Thoracic aorta (tissue), 2 donors: Measurements from ENCODE around the gene SNX30. TPM values are rescaled to one million over a fixed set of nuclear protein-coding genes. Genes with fewer than 3 reads are reported as not detected.

Experiments
- ATAC-seq: fragments of 150-250 bp; one replicate; pipeline ENCODE4 v1.8.0; 2017; ENCODE audit warnings: low read depth; ENCODE audit not compliant: insufficient number of reproducible peaks, low FRiP score
- DNase-seq: peaks from one replicate; pipeline ENCODE4 v3.0.0-alpha.2; 2020; ENCODE audit warnings: low spot score
- H3K27ac ChIP-seq, 2 donors: fragments of 200-600 bp; sonication (generic); 1 replicate in 1 of 2; 2 replicates in 1 of 2; pipeline ENCODE4 v1.5.1; 2016; ENCODE audit warnings: mild to moderate bottlenecking in 2 of 2, moderate library complexity in 2 of 2
- H3K27me3 ChIP-seq: fragments of 200-600 bp; sonication (generic); replicated peaks from 2 replicates; pipeline ENCODE4 v1.6.0; 2016; ENCODE audit warnings: mild to moderate bottlenecking; ENCODE audit not compliant: insufficient read depth
- H3K36me3 ChIP-seq: fragments of 200-600 bp; sonication (generic); one replicate; pipeline ENCODE4 v1.5.1; 2016
- H3K4me1 ChIP-seq, 2 donors: fragments of 200-600 bp; sonication (generic); 1 replicate in 1 of 2; 2 replicates in 1 of 2; pipeline versions ENCODE4 v1.5.1 to v1.6.0; 2016; ENCODE audit warnings: low read depth in 2 of 2, mild to moderate bottlenecking in 1 of 2; ENCODE audit not compliant: control insufficient read depth in 1 of 2
- H3K4me3 ChIP-seq: fragments of 200-600 bp; sonication (generic); 2 replicates; pipeline ENCODE4 v1.5.1; 2016; ENCODE audit warnings: mild to moderate bottlenecking
- H3K9me3 ChIP-seq: fragments of 200-600 bp; sonication (generic); 2 replicates; pipeline ENCODE4 v1.5.1; 2016
- total RNA-seq, 2 donors: library from RNA; depleted of rRNA; stranded (reverse); fragments of >200 nt; gene quantifications; one replicate each; pipeline versions ENCODE4 v1.1.0 to v1.2.3, GENCODE V29; 2016
- TF ChIP-seq, protein P1 (sequence below): fragments of 200-600 bp; sonication (generic); IDR thresholded peaks from one replicate; pipeline ENCODE4 v1.5.1; 2019; ENCODE audit warnings: antibody characterized with exemption

SNX30 gene
- total RNA-seq, 2 donors from 2014 or later: 11.2 to 36.3 TPM

- ATAC-seq (no peak), DNase-seq (no peak)
- H3K27ac ChIP-seq: peak overlapping the region; percentile 43 to 64
- TF ChIP-seq, protein P1, sequence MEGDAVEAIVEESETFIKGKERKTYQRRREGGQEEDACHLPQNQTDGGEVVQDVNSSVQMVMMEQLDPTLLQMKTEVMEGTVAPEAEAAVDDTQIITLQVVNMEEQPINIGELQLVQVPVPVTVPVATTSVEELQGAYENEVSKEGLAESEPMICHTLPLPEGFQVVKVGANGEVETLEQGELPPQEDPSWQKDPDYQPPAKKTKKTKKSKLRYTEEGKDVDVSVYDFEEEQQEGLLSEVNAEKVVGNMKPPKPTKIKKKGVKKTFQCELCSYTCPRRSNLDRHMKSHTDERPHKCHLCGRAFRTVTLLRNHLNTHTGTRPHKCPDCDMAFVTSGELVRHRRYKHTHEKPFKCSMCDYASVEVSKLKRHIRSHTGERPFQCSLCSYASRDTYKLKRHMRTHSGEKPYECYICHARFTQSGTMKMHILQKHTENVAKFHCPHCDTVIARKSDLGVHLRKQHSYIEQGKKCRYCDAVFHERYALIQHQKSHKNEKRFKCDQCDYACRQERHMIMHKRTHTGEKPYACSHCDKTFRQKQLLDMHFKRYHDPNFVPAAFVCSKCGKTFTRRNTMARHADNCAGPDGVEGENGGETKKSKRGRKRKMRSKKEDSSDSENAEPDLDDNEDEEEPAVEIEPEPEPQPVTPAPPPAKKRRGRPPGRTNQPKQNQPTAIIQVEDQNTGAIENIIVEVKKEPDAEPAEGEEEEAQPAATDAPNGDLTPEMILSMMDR: no peak
- peak overlapping the region; percentile 30 for H3K4me3 ChIP-seq
- no peaks in the 10 kb centered on the region for H3K27me3 ChIP-seq
- H3K36me3 ChIP-seq: no peaks in the 10 kb centered on the region
- peaks cover 3 to 37% of the 10 kb centered on the region in 2 donors for H3K4me1 ChIP-seq
- no peaks in the 10 kb centered on the region for H3K9me3 ChIP-seq
Observed at GRCh38 chr9:112789473-112789872, 38.9 kb downstream of the SNX30 start.

DNA sequence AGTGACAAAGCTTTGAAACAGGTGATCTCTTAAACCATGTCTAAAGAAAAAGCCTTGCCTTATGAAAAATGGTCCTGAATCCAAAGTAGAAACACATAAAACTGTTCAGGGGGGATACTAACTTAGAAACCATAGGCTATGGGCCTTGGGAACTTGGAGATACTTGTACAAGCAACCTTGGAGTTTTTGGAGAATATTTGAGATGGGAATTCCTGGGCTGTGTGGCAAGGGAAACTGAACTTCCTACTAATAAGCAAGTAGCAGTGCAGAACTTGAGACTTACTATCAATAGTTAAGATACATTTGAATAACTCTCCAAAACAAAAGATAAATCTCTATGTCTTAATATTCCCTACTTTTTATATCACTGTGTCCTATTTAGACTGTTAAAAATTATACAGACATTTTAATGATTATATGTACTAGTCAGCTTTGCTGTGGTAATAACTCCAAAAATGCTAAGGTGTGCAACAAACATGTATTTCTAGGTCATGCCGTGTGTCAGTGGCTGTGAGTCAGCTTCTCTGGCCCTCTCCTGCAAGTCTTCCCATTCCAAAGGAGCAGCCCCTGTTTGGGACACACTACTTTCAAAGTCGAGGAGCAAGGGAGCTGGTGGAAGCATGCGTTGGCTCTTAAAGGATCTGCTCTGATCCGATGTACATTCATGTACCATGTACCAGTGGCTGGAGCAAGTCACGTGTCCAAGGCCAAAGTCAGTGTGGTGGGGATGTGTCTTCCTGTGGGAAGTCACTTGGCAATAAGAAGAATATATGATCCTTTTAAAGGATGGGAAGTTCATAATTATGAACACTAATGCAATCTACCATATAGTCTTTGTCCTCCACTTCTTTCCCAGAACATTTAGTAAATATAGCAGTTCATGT lies 39.6 kb downstream of the SNX30 start:
- Histone ChIP-seq H3K27ac (peak overlapping the region in 1 of 2 donors; percentile 64), H3K36me3 (no peaks in the 10 kb centered on the region), H3K27me3 (no peaks in the 10 kb centered on the region), H3K9me3 (no peaks in the 10 kb centered on the region), H3K4me3 (no peak overlapping the region), H3K4me1 (peaks cover 3 to 30% of the 10 kb centered on the region in 2 donors)
- ATAC-seq: no peak
- TF ChIP-seq, protein P1: no peak
- DNase-seq: no peak

DNA sequence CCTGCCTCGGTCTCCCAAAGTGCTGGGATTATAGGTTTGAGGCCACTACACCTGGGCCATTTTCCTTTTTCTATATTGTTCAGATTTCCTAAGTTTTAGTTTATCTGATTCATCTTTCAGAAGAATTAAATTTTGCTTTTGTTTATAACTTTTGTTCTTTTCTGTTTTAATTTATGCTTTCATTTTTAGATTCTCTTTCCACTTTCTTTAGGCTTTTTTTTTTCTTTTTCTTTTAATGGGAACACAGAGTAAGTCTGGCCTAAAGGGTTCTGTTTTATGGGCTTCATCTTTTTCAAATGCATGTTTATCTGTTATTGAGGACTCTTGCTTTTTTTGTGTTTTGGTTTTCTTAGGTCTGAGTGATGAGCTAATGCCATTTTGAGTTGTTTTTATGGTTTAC lies 42.1 kb downstream of the SNX30 start:
- Histone ChIP-seq H3K27me3 (no peaks in the 10 kb centered on the region), H3K36me3 (no peaks in the 10 kb centered on the region), H3K4me3 (no peak overlapping the region), H3K4me1 (peaks cover 3 to 36% of the 10 kb centered on the region in 2 donors), H3K9me3 (no peaks in the 10 kb centered on the region), H3K27ac (no peak overlapping the region)
- ATAC-seq (no peak), DNase-seq (no peak)
- TF ChIP-seq, protein P1: no peak

DNA sequence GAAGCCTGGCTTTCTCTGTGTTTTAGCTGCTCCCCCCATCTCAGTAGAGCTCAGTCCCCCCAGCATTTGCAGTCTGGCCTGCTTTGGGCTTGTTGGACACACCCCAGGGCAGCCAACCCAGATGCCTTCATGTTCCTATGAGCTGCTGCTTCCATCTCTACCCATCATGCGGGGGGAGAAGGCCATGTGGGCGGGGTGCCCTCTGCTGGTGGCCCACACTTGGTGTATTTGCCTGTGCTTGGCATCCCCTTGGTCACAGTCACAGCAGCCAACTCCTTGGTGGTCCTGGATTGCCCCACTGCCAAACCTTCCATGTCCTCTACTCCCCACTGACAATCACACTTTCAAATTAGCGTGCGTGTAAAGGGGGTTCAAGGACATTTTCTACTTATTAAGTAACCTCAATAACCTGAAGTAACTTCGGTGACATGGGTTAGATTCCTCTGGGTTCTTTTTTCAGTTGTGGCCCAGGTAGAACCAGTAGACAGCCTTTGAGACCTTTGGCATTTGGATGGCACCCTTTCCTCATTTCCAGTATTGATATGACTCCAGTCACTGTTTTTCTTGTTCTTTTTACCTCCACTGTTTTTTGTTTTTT lies 42.8 kb downstream of the SNX30 start:
- Histone ChIP-seq H3K9me3 (no peaks in the 10 kb centered on the region), H3K4me3 (no peak overlapping the region), H3K27me3 (no peaks in the 10 kb centered on the region), H3K36me3 (no peaks in the 10 kb centered on the region), H3K4me1 (peaks cover 3 to 31% of the 10 kb centered on the region in 2 donors), H3K27ac (no peak overlapping the region)
- ATAC-seq (no peak), DNase-seq (no peak)
- TF ChIP-seq, protein P1: peak; percentile 41

DNA sequence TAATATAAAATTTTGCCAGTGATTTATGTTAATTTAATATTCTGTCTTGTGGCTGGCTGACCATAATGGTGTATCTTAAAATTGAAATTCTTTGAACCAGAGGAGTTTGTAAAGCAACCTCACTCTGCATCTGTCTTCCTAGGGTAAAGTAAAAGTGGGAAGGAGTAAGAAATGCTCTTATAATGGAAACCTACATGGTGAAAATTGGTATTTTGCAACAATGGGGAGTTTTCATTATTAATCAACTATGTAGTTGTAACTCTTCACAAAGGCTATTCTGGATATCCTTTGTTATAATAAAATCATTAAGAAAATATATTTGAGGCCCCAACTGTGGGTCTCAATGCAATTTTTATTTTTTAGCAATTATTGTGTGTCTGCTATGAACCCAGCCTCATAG lies 44.2 kb downstream of the SNX30 start:
- peaks cover 0 to 17% of the 10 kb centered on the region in 2 donors for H3K4me1 ChIP-seq
- DNase-seq: no peak
- H3K4me3 ChIP-seq: no peak overlapping the region
- H3K36me3 ChIP-seq: no peaks in the 10 kb centered on the region
- no peak for ATAC-seq
- no peak overlapping the region for H3K27ac ChIP-seq
- H3K9me3 ChIP-seq: no peaks in the 10 kb centered on the region
- H3K27me3 ChIP-seq: no peaks in the 10 kb centered on the region
- TF ChIP-seq, protein P1: no peak
